Loucy (cell line): ENCODE measurements around the gene COX6B2.

ENCODE experiments used
- EZH2phosphoT487 ChIP-seq: fragments of 200-600 bp; IDR thresholded peaks from 2 replicates; pipeline ENCODE4 v1.6.1; 2018; ENCODE audit warnings: antibody characterized with exemption, mild to moderate bottlenecking, moderate library complexity, borderline replicate concordance
- TF ChIP-seq, protein P1 (sequence below): fragments of 200-600 bp; sonication (generic); conservative IDR thresholded peaks from 2 replicates; pipeline ENCODE4 v1.5.1; 2014; ENCODE audit warnings: mild to moderate bottlenecking, antibody characterized with exemption, low read length

DNA sequence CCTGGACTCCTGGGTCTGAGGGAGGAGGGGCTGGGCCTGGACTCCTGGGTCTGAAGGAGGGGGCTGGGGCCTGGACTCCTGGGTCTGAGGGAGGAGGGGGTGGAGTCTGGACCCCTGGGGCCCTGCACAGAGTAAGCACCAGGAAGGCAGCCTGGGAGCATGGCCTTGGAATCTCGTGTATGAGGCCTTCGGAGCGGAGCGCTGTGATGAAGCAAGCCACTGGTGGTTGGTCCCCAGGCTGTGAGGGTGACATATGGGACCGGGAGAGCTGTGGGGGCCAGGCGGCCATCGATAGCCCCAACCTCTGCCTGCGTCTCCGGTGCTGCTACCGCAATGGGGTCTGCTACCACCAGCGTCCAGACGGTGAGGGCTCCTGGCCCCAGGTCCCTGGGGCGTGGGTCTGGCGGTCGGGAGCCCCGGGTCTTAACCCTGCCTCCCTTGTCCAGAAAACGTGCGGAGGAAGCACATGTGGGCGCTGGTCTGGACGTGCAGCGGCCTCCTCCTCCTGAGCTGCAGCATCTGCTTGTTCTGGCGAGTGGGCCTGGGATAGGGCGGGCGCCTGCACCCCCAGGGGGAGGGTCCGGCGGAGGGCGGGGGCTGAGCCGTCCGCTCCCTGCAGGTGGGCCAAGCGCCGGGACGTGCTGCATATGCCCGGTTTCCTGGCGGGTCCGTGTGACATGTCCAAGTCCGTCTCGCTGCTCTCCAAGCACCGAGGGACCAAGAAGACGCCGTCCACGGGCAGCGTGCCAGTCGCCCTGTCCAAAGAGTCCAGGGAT, 23.0 kb upstream of the COX6B2 start:
- TF ChIP-seq, protein P1, sequence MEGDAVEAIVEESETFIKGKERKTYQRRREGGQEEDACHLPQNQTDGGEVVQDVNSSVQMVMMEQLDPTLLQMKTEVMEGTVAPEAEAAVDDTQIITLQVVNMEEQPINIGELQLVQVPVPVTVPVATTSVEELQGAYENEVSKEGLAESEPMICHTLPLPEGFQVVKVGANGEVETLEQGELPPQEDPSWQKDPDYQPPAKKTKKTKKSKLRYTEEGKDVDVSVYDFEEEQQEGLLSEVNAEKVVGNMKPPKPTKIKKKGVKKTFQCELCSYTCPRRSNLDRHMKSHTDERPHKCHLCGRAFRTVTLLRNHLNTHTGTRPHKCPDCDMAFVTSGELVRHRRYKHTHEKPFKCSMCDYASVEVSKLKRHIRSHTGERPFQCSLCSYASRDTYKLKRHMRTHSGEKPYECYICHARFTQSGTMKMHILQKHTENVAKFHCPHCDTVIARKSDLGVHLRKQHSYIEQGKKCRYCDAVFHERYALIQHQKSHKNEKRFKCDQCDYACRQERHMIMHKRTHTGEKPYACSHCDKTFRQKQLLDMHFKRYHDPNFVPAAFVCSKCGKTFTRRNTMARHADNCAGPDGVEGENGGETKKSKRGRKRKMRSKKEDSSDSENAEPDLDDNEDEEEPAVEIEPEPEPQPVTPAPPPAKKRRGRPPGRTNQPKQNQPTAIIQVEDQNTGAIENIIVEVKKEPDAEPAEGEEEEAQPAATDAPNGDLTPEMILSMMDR, result no peak
- TF ChIP-seq EZH2phosphoT487, result no peak
